Measurements from ENCODE around the gene NET1.

DNA sequence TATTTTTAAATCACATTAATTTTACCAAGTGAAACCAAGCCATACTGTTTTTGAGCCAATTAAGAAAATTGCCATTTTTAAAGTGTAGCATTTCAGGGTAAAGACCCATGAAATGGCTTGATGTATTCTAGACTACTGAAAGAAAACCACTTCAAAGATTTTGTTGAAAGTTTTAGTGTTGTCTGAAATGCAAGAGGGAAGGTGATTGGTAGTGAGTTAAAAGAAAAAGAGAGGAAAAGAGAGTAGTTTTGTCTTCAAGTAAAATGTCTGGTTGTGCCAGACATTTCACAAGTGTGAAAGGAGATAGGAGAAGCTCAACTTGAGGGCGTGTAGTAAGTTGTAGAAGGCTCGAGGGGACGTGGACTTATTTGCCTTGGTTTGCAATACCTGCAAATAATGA, 45.4 kb downstream of the NET1 start:
- TF ChIP-seq CTCF (IDR thresholded peaks at IDR 0.05) (no peak), POLR2A (IDR thresholded peaks at IDR 0.05) (no peak)

Measured in heart left ventricle (tissue), 13 donors.